ENCODE results near the gene FUNDC2. TPM values are rescaled to one million over a fixed set of nuclear protein-coding genes. Genes with fewer than 3 reads are reported as not detected.

FUNDC2 gene
- polyA plus RNA-seq, 3 donors, result 42.7 to 166 (median 148) TPM

DNA sequence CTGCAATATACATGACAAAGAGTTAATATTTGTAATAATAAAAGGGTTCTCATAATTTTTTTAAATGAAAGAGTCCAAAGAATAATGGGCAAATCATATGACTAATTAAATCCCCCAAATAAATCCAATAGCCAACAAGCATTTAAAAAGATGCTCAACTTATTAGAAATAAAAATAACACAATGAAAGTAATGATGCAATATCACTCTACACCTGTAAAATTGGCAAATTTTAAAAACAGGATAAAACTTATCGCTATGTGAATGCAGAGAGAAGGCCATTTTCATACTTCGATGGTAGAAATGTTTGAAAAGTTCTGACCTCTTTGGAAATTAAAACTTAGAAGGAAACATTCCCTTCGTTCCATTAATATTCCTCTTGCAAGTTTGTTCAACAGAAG, 6.1 kb upstream of the FUNDC2 start:
- H4K20me1 ChIP-seq (ENCODE audit: insufficient read depth, low read length), result no peaks in the 10 kb centered on the region
- no peaks in the 10 kb centered on the region for H3K9me3 Mint-ChIP-seq
- H3K36me3 Mint-ChIP-seq, result no peaks in the 10 kb centered on the region
- peaks cover 0 to 2% of the 10 kb centered on the region in 2 donors for H3K27me3 ChIP-seq (ENCODE audit: control insufficient read depth in 2 of 2, insufficient read depth in 2 of 2, low read length in 2 of 2)
- H3K4me3 Mint-ChIP-seq, result no peak overlapping the region
- H3K27me3 Mint-ChIP-seq (ENCODE audit: low read depth in 3 of 3), result peaks cover 0 to 3% (median 0%) of the 10 kb centered on the region in 3 donors
- H3K79me2 ChIP-seq (ENCODE audit: insufficient read depth, low read length), result no peaks in the 10 kb centered on the region
- H3K27ac ChIP-seq (ENCODE audit: low read depth in 1 of 2, low read length in 2 of 2), result no peak overlapping the region
- H3K4me3 ChIP-seq (replicated peaks in 1 of 3; ENCODE audit: low read depth in 2 of 3, low read length in 3 of 3), result no peak overlapping the region
- H3K4me1 ChIP-seq (ENCODE audit: control insufficient read depth in 1 of 2, insufficient read depth in 2 of 2, low read length in 2 of 2), result no peaks in the 10 kb centered on the region
- no CpG with 5 or more reads among the region's 3 CpGs for WGBS (ENCODE audit: insufficient coverage)
- intact Hi-C loops (cut with micrococcal nuclease), result no loop called here
- TF ChIP-seq, protein P1, sequence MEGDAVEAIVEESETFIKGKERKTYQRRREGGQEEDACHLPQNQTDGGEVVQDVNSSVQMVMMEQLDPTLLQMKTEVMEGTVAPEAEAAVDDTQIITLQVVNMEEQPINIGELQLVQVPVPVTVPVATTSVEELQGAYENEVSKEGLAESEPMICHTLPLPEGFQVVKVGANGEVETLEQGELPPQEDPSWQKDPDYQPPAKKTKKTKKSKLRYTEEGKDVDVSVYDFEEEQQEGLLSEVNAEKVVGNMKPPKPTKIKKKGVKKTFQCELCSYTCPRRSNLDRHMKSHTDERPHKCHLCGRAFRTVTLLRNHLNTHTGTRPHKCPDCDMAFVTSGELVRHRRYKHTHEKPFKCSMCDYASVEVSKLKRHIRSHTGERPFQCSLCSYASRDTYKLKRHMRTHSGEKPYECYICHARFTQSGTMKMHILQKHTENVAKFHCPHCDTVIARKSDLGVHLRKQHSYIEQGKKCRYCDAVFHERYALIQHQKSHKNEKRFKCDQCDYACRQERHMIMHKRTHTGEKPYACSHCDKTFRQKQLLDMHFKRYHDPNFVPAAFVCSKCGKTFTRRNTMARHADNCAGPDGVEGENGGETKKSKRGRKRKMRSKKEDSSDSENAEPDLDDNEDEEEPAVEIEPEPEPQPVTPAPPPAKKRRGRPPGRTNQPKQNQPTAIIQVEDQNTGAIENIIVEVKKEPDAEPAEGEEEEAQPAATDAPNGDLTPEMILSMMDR (IDR thresholded peaks at IDR 0.05), result no peak
- H3K36me3 ChIP-seq (replicated peaks in 1 of 2; ENCODE audit: control insufficient read depth in 1 of 2, insufficient read depth in 2 of 2, low read length in 2 of 2), result no peaks in the 10 kb centered on the region
- peaks cover 5% of the 10 kb centered on the region for H3K4me1 Mint-ChIP-seq
- no peak overlapping the region for H2AFZ ChIP-seq (ENCODE audit: insufficient read depth, low read depth, low read length, poor library complexity, severe bottlenecking)
- H3K4me2 ChIP-seq (replicated peaks; ENCODE audit: extremely low read depth, low read length, poor library complexity, severe bottlenecking), result no peak overlapping the region
- no peak for DNase-seq
- no peak overlapping the region for H3K27ac Mint-ChIP-seq
- no peaks in the 10 kb centered on the region for H3K9me3 ChIP-seq (replicated peaks in 1 of 2; ENCODE audit: control insufficient read depth in 1 of 2, insufficient read depth in 1 of 2, low read length in 2 of 2)
- H3K9ac ChIP-seq (ENCODE audit: insufficient read depth, low read length, poor library complexity, severe bottlenecking), result no peak overlapping the region

DNA sequence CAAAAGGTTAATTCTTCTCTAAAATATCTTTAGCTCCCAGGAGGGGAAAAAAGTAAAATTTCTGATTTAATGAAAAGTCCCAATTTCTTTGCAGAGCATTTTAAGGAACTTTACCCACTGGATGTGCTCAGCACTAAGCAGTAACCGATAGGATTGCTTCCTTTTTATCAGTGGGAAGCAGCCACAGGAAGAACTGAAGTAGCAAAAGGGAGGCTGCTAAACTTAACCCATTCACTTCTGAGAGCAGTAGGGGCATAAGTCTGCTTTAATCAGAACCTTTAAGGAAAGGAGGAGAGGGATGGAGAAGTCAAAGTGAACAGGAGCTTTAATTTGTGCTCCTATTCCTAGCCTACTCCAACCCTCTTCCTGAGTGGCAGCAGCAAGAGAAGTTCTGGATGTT, 4.1 kb upstream of the FUNDC2 start, which contains the start of gene F8:
TSS of gene F8 (minus strand) at position 139 of the 400 bp plus-strand sequence. CDS start 171 bp downstream, outside the sequence.
- DNase-seq, result no peak
- Histone ChIP-seq H3K79me2 (ENCODE audit: insufficient read depth, low read length) (no peaks in the 10 kb centered on the region), H2AFZ (ENCODE audit: insufficient read depth, low read depth, low read length, poor library complexity, severe bottlenecking) (no peak within 1 kb of the TSS), H3K9ac (ENCODE audit: insufficient read depth, low read length, poor library complexity, severe bottlenecking) (no peak within 1 kb of the TSS), H3K4me1 (ENCODE audit: control insufficient read depth in 1 of 2, insufficient read depth in 2 of 2, low read length in 2 of 2) (no peaks in the 10 kb centered on the region), H3K4me2 (replicated peaks; ENCODE audit: extremely low read depth, low read length, poor library complexity, severe bottlenecking) (no peak within 1 kb of the TSS), H3K27me3 (ENCODE audit: control insufficient read depth in 2 of 2, insufficient read depth in 2 of 2, low read length in 2 of 2) (peaks cover 0 to 2% of the 10 kb centered on the region in 2 donors), H3K4me3 (replicated peaks in 1 of 3; ENCODE audit: low read depth in 2 of 3, low read length in 3 of 3) (no peak within 1 kb of the TSS), H4K20me1 (ENCODE audit: insufficient read depth, low read length) (no peaks in the 10 kb centered on the region), H3K27ac (ENCODE audit: low read depth in 1 of 2, low read length in 2 of 2) (no peak within 1 kb of the TSS), H3K9me3 (replicated peaks in 1 of 2; ENCODE audit: control insufficient read depth in 1 of 2, insufficient read depth in 1 of 2, low read length in 2 of 2) (no peaks in the 10 kb centered on the region), H3K36me3 (replicated peaks in 1 of 2; ENCODE audit: control insufficient read depth in 1 of 2, insufficient read depth in 2 of 2, low read length in 2 of 2) (no peaks in the 10 kb centered on the region)
- H3K27ac Mint-ChIP-seq, result no peak within 1 kb of the TSS
- intact Hi-C loops (cut with micrococcal nuclease), result no loop called here
- TF ChIP-seq, protein P1 (IDR thresholded peaks at IDR 0.05), result no peak
- H3K4me1 Mint-ChIP-seq, result peaks cover 5% of the 10 kb centered on the region
- H3K4me3 Mint-ChIP-seq, result no peak within 1 kb of the TSS
- no CpG with 5 or more reads among the region's 1 CpG for WGBS (ENCODE audit: insufficient coverage)
- H3K27me3 Mint-ChIP-seq (ENCODE audit: low read depth in 3 of 3), result peaks cover 0 to 3% (median 0%) of the 10 kb centered on the region in 3 donors
- H3K9me3 Mint-ChIP-seq, result peaks cover 0 to 5% (median 0%) of the 10 kb centered on the region in 7 donors
- no peaks in the 10 kb centered on the region for H3K36me3 Mint-ChIP-seq

All from CD14-positive monocyte (primary cell).